WTC11 (cell line): Measurements from ENCODE around the gene STK31. TPM values are rescaled to one million over a fixed set of nuclear protein-coding genes. Genes with fewer than 3 reads are reported as not detected.

ENCODE experiments used
- ATAC-seq: fragments of 200-7000 bp; cut with Tn5 transposase; 2 replicates; pipeline ENCODE4 v1.10.0; 2021; ENCODE audit warnings: mild to moderate bottlenecking, moderate library complexity
- CTCF ChIA-PET: fragments of 300-600 bp; sonication (Branson Sonifier 250); formaldehyde crosslinking; loops from one replicate; lab custom pipeline; 2021; ENCODE audit warnings: antibody characterized with exemption; lab: Charles Lee
- POLR2A ChIA-PET: fragments of 350-600 bp; sonication (Branson Sonifier 250); formaldehyde crosslinking; loops from one replicate; lab custom pipeline; 2021; ENCODE audit warnings: antibody characterized with exemption; lab: Charles Lee
- DNase-seq: peaks from one replicate; pipeline ENCODE4 v3.0.0; 2021; ENCODE audit warnings: low spot score
- H3K27ac Mint-ChIP-seq: 2 replicates; pipeline ENCODE4 v1.8.0; 2021; ENCODE audit warnings: mixed read lengths
- H3K27me3 Mint-ChIP-seq: 2 replicates; pipeline ENCODE4 v1.8.0; 2021; ENCODE audit warnings: low read depth, mild to moderate bottlenecking, moderate library complexity, mixed read lengths
- H3K36me3 Mint-ChIP-seq: 2 replicates; pipeline ENCODE4 v1.8.0; 2021; ENCODE audit warnings: mixed read lengths
- H3K4me1 Mint-ChIP-seq: 2 replicates; pipeline ENCODE4 v1.8.0; 2022; ENCODE audit warnings: mixed read lengths
- H3K4me3 Mint-ChIP-seq: 2 replicates; pipeline ENCODE4 v1.8.0; 2021; ENCODE audit warnings: mild to moderate bottlenecking, moderate library complexity, mixed read lengths
- H3K9me3 Mint-ChIP-seq: 2 replicates; pipeline ENCODE4 v1.8.0; 2021; ENCODE audit warnings: mixed read lengths
- ATF1 ChIP-seq: sonication (generic); formaldehyde crosslinking; IDR thresholded peaks from 2 replicates; pipeline ENCODE4 v1.8.1; 2023; ENCODE audit warnings: mild to moderate bottlenecking, moderate library complexity, missing genetic modification reagents
- CBFB ChIP-seq: sonication (generic); formaldehyde crosslinking; IDR thresholded peaks from 2 replicates; pipeline ENCODE4 v1.8.1; 2022; ENCODE audit warnings: mild to moderate bottlenecking, low read depth, missing genetic modification reagents
- CREM ChIP-seq: sonication (generic); formaldehyde crosslinking; IDR thresholded peaks from 2 replicates; pipeline ENCODE4 v1.8.1; 2022; ENCODE audit warnings: mild to moderate bottlenecking, missing genetic modification reagents, moderate library complexity
- ELF4 ChIP-seq: sonication (generic); formaldehyde crosslinking; IDR thresholded peaks from 2 replicates; pipeline ENCODE4 v1.8.1; 2022; ENCODE audit warnings: low read depth, mild to moderate bottlenecking, moderate library complexity, missing genetic modification reagents
- FOXK1 ChIP-seq: sonication (generic); formaldehyde crosslinking; IDR thresholded peaks from 2 replicates; pipeline ENCODE4 v1.8.0; 2022; ENCODE audit warnings: mild to moderate bottlenecking, moderate library complexity, missing genetic modification reagents
- GABPB1 ChIP-seq: sonication (generic); formaldehyde crosslinking; IDR thresholded peaks from 2 replicates; pipeline ENCODE4 v1.8.1; 2023; ENCODE audit warnings: mild to moderate bottlenecking, missing genetic modification reagents
- HMGA2 ChIP-seq: fragments of 250-450 bp; sonication (Bioruptor Pico); IDR thresholded peaks from 2 replicates; pipeline ENCODE4 v1.4.0; 2021; ENCODE audit warnings: mild to moderate bottlenecking, moderate library complexity
- KAT7 ChIP-seq: sonication (generic); formaldehyde crosslinking; IDR thresholded peaks from 2 replicates; pipeline ENCODE4 v1.8.1; 2023; ENCODE audit warnings: missing genetic modification reagents, mild to moderate bottlenecking, borderline replicate concordance
- NFE2L1 ChIP-seq: sonication (generic); formaldehyde crosslinking; IDR thresholded peaks from 2 replicates; pipeline ENCODE4 v1.8.1; 2023; ENCODE audit warnings: missing genetic modification reagents
- OVOL2 ChIP-seq: fragments of 250-450 bp; sonication (Bioruptor Pico); IDR thresholded peaks from 2 replicates; pipeline ENCODE4 v1.9.0; 2021; ENCODE audit warnings: mild to moderate bottlenecking, borderline replicate concordance
- SOX15 ChIP-seq: fragments of 250-450 bp; sonication (Bioruptor Pico); IDR thresholded peaks from 2 replicates; pipeline ENCODE4 v1.9.0; 2021; ENCODE audit warnings: mild to moderate bottlenecking
- TCF7 ChIP-seq: sonication (generic); formaldehyde crosslinking; IDR thresholded peaks from 2 replicates; pipeline ENCODE4 v1.8.0; 2022; ENCODE audit warnings: mild to moderate bottlenecking, low read depth, missing genetic modification reagents, moderate library complexity
- TEAD4 ChIP-seq: sonication (generic); formaldehyde crosslinking; IDR thresholded peaks from 2 replicates; pipeline ENCODE4 v1.8.0; 2022; ENCODE audit warnings: mild to moderate bottlenecking, missing genetic modification reagents
- TP53 ChIP-seq: sonication (generic); formaldehyde crosslinking; IDR thresholded peaks from 2 replicates; pipeline ENCODE4 v1.8.1; 2023; ENCODE audit warnings: mild to moderate bottlenecking, missing genetic modification reagents
- ZBTB21 ChIP-seq: sonication (generic); formaldehyde crosslinking; IDR thresholded peaks from 2 replicates; pipeline ENCODE4 v1.8.1; 2023; ENCODE audit warnings: mild to moderate bottlenecking, missing genetic modification reagents, borderline replicate concordance
- ZNF138 ChIP-seq: sonication (generic); formaldehyde crosslinking; conservative IDR thresholded peaks from 2 replicates; pipeline ENCODE4 v1.8.1; 2022; ENCODE audit warnings: mild to moderate bottlenecking, moderate library complexity, missing genetic modification reagents
- ZNF219 ChIP-seq: sonication (generic); formaldehyde crosslinking; IDR thresholded peaks from 2 replicates; pipeline ENCODE4 v1.8.0; 2023; ENCODE audit warnings: missing genetic modification reagents, mild to moderate bottlenecking, borderline replicate concordance
- total RNA-seq: library from RNA; stranded (reverse); gene quantifications from 3 replicates; pipeline ENCODE4 v1.2.3, GENCODE V29; 2021
- TF ChIP-seq, protein P1 (sequence below): sonication (generic); formaldehyde crosslinking; IDR thresholded peaks from 2 replicates; pipeline ENCODE4 v1.8.1; 2022; ENCODE audit warnings: mild to moderate bottlenecking, moderate library complexity, missing genetic modification reagents
- TF ChIP-seq, protein P2 (sequence below): sonication (generic); formaldehyde crosslinking; IDR thresholded peaks from 2 replicates; pipeline ENCODE4 v1.8.1; 2023; ENCODE audit warnings: mild to moderate bottlenecking, missing genetic modification reagents
- TF ChIP-seq, protein P3 (sequence below): fragments of 200-600 bp; IDR thresholded peaks from 2 replicates; pipeline ENCODE4 v1.8.0; 2022; ENCODE audit warnings: antibody characterized with exemption
- TF ChIP-seq, protein P4 (sequence below): sonication (generic); formaldehyde crosslinking; conservative IDR thresholded peaks from 2 replicates; pipeline ENCODE4 v1.8.1; 2022; ENCODE audit warnings: mild to moderate bottlenecking, missing genetic modification reagents
- TF ChIP-seq, protein P5 (sequence below): fragments of 250-450 bp; sonication (Bioruptor Pico); IDR thresholded peaks from 2 replicates; pipeline ENCODE4 v1.8.0; 2021; ENCODE audit warnings: mild to moderate bottlenecking

STK31 gene
- total RNA-seq, 1 experiment from 2014 or later = 0.42 TPM

DNA sequence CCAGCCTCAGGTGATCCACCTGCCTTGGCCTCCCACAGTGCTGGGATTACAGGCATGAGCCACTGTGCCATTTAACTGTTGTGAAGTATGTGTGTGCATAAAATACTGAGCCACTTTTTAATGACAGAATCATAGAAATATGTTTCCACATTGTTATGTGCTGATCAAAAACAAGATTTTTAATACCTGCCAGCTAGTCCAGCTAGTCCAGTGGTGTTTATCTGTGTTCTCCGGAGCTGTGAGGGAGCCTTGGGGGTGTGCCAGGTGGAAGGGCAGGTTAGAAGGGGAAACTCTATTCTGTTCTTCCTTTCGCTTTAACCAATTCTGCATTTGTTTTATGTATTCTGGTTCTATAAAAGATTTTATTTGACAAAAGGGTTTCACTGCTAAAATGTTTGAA, 23.0 kb upstream of the STK31 start:
- Mint-ChIP-seq H3K36me3 (peaks cover 53% of the 10 kb centered on the region), H3K27ac (no peak overlapping the region; the same call in 1 of the 2 replicates), H3K27me3 (no peaks in the 10 kb centered on the region), H3K9me3 (no peaks in the 10 kb centered on the region), H3K4me1 (peaks cover 10% of the 10 kb centered on the region), H3K4me3 (no peak overlapping the region)
- ChIA-PET POLR2A (no interaction called here), CTCF (interaction anchor here (1.8 kb wide), 1 partner anchor 10 kb away, joined by 8 read pairs; no protein-coding TSS in a partner anchor)
- ATAC-seq (no peak), DNase-seq (no peak)
- TF ChIP-seq TEAD4 (CRISPR knock-in tag) (no peak), CBFB (no peak), FOXK1 (no peak), ATF1 (CRISPR knock-in tag) (no peak), ZNF138 (CRISPR knock-in tag) (no peak), TP53 (CRISPR knock-in tag) (no peak)
- TF ChIP-seq, protein P1, sequence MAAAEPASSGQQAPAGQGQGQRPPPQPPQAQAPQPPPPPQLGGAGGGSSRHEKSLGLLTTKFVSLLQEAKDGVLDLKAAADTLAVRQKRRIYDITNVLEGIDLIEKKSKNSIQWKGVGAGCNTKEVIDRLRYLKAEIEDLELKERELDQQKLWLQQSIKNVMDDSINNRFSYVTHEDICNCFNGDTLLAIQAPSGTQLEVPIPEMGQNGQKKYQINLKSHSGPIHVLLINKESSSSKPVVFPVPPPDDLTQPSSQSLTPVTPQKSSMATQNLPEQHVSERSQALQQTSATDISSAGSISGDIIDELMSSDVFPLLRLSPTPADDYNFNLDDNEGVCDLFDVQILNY = no peak
- TF ChIP-seq, protein P2, sequence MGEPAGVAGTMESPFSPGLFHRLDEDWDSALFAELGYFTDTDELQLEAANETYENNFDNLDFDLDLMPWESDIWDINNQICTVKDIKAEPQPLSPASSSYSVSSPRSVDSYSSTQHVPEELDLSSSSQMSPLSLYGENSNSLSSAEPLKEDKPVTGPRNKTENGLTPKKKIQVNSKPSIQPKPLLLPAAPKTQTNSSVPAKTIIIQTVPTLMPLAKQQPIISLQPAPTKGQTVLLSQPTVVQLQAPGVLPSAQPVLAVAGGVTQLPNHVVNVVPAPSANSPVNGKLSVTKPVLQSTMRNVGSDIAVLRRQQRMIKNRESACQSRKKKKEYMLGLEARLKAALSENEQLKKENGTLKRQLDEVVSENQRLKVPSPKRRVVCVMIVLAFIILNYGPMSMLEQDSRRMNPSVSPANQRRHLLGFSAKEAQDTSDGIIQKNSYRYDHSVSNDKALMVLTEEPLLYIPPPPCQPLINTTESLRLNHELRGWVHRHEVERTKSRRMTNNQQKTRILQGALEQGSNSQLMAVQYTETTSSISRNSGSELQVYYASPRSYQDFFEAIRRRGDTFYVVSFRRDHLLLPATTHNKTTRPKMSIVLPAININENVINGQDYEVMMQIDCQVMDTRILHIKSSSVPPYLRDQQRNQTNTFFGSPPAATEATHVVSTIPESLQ (CRISPR knock-in tag) = no peak

DNA sequence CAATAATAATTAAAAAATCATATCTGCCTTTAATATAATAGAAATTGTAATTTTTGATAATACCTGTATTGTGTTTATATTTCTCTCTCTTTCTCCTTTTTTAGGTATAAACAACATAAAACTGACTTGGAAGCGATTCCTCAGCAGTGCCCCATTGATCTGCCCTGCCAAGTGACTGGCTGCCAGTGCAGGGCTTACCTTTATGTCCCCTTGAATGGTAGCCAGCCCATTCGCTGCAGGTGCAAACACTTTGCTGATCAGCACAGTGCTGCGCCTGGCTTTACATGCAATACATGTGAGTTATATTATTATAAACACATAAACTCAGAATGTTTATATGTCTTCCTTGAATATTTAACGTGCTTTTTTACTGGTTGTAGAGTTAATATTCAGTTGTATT, 20.9 kb upstream of the STK31 start:
- ATAC-seq = no peak
- H3K4me3 Mint-ChIP-seq = no peak overlapping the region
- CTCF ChIA-PET = no interaction called here

More for the DNA sequence above, 20.9 kb upstream of the STK31 start:
- DNase-seq = no peak
- TF ChIP-seq, protein P2 (CRISPR knock-in tag) = no peak
- TF ChIP-seq KAT7 (CRISPR knock-in tag) (no peak), SOX15 (no peak), TEAD4 (CRISPR knock-in tag) (no peak), TCF7 (CRISPR knock-in tag) (no peak), ZNF219 (no peak), NFE2L1 (CRISPR knock-in tag) (no peak), CREM (CRISPR knock-in tag) (no peak), ELF4 (CRISPR knock-in tag) (no peak), HMGA2 (CRISPR knock-in tag) (no peak), GABPB1 (CRISPR knock-in tag) (no peak), OVOL2 (CRISPR knock-in tag) (no peak), ZBTB21 (no peak), TP53 (CRISPR knock-in tag) (no peak)
- TF ChIP-seq, protein P3, sequence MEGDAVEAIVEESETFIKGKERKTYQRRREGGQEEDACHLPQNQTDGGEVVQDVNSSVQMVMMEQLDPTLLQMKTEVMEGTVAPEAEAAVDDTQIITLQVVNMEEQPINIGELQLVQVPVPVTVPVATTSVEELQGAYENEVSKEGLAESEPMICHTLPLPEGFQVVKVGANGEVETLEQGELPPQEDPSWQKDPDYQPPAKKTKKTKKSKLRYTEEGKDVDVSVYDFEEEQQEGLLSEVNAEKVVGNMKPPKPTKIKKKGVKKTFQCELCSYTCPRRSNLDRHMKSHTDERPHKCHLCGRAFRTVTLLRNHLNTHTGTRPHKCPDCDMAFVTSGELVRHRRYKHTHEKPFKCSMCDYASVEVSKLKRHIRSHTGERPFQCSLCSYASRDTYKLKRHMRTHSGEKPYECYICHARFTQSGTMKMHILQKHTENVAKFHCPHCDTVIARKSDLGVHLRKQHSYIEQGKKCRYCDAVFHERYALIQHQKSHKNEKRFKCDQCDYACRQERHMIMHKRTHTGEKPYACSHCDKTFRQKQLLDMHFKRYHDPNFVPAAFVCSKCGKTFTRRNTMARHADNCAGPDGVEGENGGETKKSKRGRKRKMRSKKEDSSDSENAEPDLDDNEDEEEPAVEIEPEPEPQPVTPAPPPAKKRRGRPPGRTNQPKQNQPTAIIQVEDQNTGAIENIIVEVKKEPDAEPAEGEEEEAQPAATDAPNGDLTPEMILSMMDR = no peak
- TF ChIP-seq, protein P4, sequence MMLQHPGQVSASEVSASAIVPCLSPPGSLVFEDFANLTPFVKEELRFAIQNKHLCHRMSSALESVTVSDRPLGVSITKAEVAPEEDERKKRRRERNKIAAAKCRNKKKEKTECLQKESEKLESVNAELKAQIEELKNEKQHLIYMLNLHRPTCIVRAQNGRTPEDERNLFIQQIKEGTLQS (CRISPR knock-in tag) = no peak
- TF ChIP-seq, protein P5, sequence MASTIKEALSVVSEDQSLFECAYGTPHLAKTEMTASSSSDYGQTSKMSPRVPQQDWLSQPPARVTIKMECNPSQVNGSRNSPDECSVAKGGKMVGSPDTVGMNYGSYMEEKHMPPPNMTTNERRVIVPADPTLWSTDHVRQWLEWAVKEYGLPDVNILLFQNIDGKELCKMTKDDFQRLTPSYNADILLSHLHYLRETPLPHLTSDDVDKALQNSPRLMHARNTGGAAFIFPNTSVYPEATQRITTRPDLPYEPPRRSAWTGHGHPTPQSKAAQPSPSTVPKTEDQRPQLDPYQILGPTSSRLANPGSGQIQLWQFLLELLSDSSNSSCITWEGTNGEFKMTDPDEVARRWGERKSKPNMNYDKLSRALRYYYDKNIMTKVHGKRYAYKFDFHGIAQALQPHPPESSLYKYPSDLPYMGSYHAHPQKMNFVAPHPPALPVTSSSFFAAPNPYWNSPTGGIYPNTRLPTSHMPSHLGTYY = no peak
- TF ChIP-seq, protein P1 = no peak
- POLR2A ChIA-PET = no interaction called here
- H3K27ac Mint-ChIP-seq = no peak overlapping the region
- H3K36me3 Mint-ChIP-seq = peaks cover 63% of the 10 kb centered on the region
- peaks cover 7% of the 10 kb centered on the region; the same call in 1 of the 2 replicates for H3K9me3 Mint-ChIP-seq
- peaks cover 6% of the 10 kb centered on the region for H3K4me1 Mint-ChIP-seq
- H3K27me3 Mint-ChIP-seq = no peaks in the 10 kb centered on the region
